Spleen (tissue), 11 donors: Measurements from ENCODE around the gene CCPG1. TPM values are rescaled to one million over a fixed set of nuclear protein-coding genes. Genes with fewer than 3 reads are reported as not detected.

Source experiments
- DNase-seq: peaks from one replicate; pipeline ENCODE4 v3.0.0-alpha.2; 2020
- H3K27ac ChIP-seq, 8 donors: fragments of 200-600 bp; sonication (generic) in 7 of 8; 1 replicate in 4 of 8; 2 replicates in 4 of 8; pipeline versions ENCODE4 v1.5.0 to v1.8.0; 2016 to 2021; ENCODE audit warnings: inconsistent platforms in 4 of 8, mild to moderate bottlenecking in 4 of 8, moderate library complexity in 1 of 8
- H3K27me3 ChIP-seq, 7 donors: fragments of 200-600 bp; sonication (generic) in 6 of 7; replicated peaks in 1 of 7; 1 replicate in 4 of 7; 2 replicates in 3 of 7; pipeline versions ENCODE4 v1.5.0 to v1.8.0; 2016 to 2021; ENCODE audit warnings: inconsistent platforms in 3 of 7, mild to moderate bottlenecking in 1 of 7
- H3K36me3 ChIP-seq, 6 donors: fragments of 200-600 bp; sonication (generic) in 5 of 6; 1 replicate in 4 of 6; 2 replicates in 2 of 6; pipeline versions ENCODE4 v1.5.0 to v1.8.0; 2016 to 2021; ENCODE audit warnings: inconsistent platforms in 2 of 6
- H3K4me1 ChIP-seq, 6 donors: fragments of 200-600 bp; sonication (generic) in 5 of 6; 1 replicate in 3 of 6; 2 replicates in 3 of 6; pipeline versions ENCODE4 v1.5.0 to v1.8.0; 2016 to 2021; ENCODE audit warnings: inconsistent platforms in 3 of 6
- H3K4me3 ChIP-seq, 8 donors: fragments of 200-600 bp; sonication (generic) in 7 of 8; 1 replicate in 4 of 8; 2 replicates in 4 of 8; pipeline versions ENCODE4 v1.5.0 to v1.8.0; 2016 to 2021; ENCODE audit warnings: inconsistent platforms in 4 of 8, mild to moderate bottlenecking in 4 of 8, moderate library complexity in 2 of 8
- H3K9me3 ChIP-seq, 8 donors: fragments of 200-600 bp; sonication (generic) in 7 of 8; 1 replicate in 4 of 8; 2 replicates in 4 of 8; pipeline versions ENCODE4 v1.5.0 to v1.8.0; 2016 to 2021; ENCODE audit warnings: inconsistent platforms in 4 of 8
- CTCF ChIP-seq, 11 experiments: fragments of 200-600 bp in 7 of 11; fragments of 450-650 bp in 4 of 11; sonication (generic) in 4 of 11; IDR thresholded peaks in 8 of 11; conservative IDR thresholded peaks in 3 of 11; 1 replicate in 7 of 11; 2 replicates in 4 of 11; pipeline versions ENCODE4 v1.4.0 to v1.8.0; 2016 to 2021; ENCODE audit warnings: antibody characterized with exemption in 11 of 11, inconsistent platforms in 4 of 11, mild to moderate bottlenecking in 1 of 11
- POLR2A ChIP-seq, 3 donors: fragments of 450-650 bp; IDR thresholded peaks; one replicate each; pipeline ENCODE4 v1.5.1; 2017; ENCODE audit warnings: antibody characterized with exemption in 3 of 3, mild to moderate bottlenecking in 1 of 3
- POLR2AphosphoS5 ChIP-seq, 3 donors: sonication (generic); formaldehyde crosslinking; IDR thresholded peaks; one replicate each; pipeline ENCODE4 v1.5.1; 2017; ENCODE audit warnings: antibody characterized with exemption in 3 of 3
- WGBS, 5 donors: extraction: QIAGEN DNeasy Blood & Tissue Kit in 3 of 5; methylation state at CpG; one replicate each; pipeline versions ENCODE4 v1.1.5 to v1.1.7; 2013 to 2018; 5-methylcytosine and 5-hydroxymethylcytosine counted together
- intact Hi-C: fragments of 100-400 bp; cut with DNase I; formaldehyde crosslinking; loops from one replicate; pipeline ENCODE4 v1.15.0; 2023; ENCODE audit warnings: low total_unique reads
- polyA plus RNA-seq, 3 donors: library from polyadenylated mRNA; stranded (reverse); fragments of 200-250 nt; gene quantifications; one replicate each; pipeline ENCODE4 v1.2.1, GENCODE V29; 2013
- total RNA-seq, 7 donors: library from RNA; depleted of rRNA in 3 of 7; stranded (reverse); fragments of >200 nt in 3 of 7; fragmentation: NEBNext Ultra II Directional in 4 of 7; extraction: Animal tissue kit (Norgen Biotek cat#: 25700) in 4 of 7; gene quantifications; one replicate each; pipeline versions ENCODE4 v1.1.0 to v1.2.1, GENCODE V29; 2016 to 2021
- donor health status: healthy with polysubstance abuse.
- donor health status: DM: no; HTN: no; CAD: no; lungs with moderate emphysema.
- donor health status: DM: no; HTN: no; CAD: no.
- donor health status: Bipolar disorder and iron deficiency.
- donor health status: healthy.
- donor health status: DM: no; HTN: no; CAD: no.
- donor health status: DM: yes; HTN: yes; CAD: no.

The CCPG1 gene
- total and polyA plus RNA-seq, 10 donors: 9.5 to 103 (median 65.0) TPM

DNA sequence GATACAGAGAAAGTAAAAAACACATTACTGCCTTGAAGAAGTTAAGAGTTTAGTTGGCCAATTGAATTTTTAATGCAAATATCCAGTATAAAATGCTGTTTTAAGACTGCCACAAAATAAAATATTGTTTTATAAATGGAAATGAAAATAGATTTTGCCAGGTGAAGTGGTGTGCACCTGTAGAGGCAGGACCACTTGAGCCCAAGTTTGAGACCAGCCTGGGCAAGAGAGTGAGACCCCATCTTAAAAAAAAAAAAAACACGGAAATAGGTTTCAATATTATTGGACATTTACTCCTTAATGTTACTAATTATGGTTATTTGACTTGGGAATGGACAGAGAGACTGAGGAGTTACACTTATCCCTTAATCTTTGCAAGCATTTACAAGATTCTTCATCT is 87.2 kb downstream of the CCPG1 start:
- Histone ChIP-seq H3K36me3 (peaks cover 0 to 30% (median 7%) of the 10 kb centered on the region in 6 donors), H3K4me3 (no peak overlapping the region), H3K27me3 (no peaks in the 10 kb centered on the region), H3K9me3 (no peaks in the 10 kb centered on the region), H3K4me1 (peaks cover 29 to 84% (median 64%) of the 10 kb centered on the region in 6 donors), H3K27ac (no peak overlapping the region)
- WGBS, 5 donors: 85 to 93% (median 86%) methylated on average over 1 of the region's 1 CpG
- DNase-seq: no peak
- no peak for TF ChIP-seq CTCF (IDR thresholded peaks at IDR 0.05 in 8 of 11, conservative IDR thresholded peaks at IDR 0.05 in 3 of 11)
- TF ChIP-seq POLR2AphosphoS5 (IDR thresholded peaks at IDR 0.05): no peak
- no peak for TF ChIP-seq POLR2A (IDR thresholded peaks at IDR 0.05)
- intact Hi-C loops: no loop called here

GRCh38 chr15:55320238-55320550 is 88.0 kb downstream of the CCPG1 start:
- no peaks in the 10 kb centered on the region for H3K9me3 ChIP-seq
- H3K36me3 ChIP-seq: peaks cover 0 to 22% (median 2%) of the 10 kb centered on the region in 6 donors
- H3K4me1 ChIP-seq: peaks cover 29 to 92% (median 70%) of the 10 kb centered on the region in 6 donors
- no peaks in the 10 kb centered on the region for H3K27me3 ChIP-seq
- no peak for TF ChIP-seq POLR2A (IDR thresholded peaks at IDR 0.05)
- TF ChIP-seq POLR2AphosphoS5 (IDR thresholded peaks at IDR 0.05): no peak
- TF ChIP-seq CTCF (IDR thresholded peaks at IDR 0.05 in 8 of 11, conservative IDR thresholded peaks at IDR 0.05 in 3 of 11): no peak
- intact Hi-C loops: no loop called here
- H3K4me3 ChIP-seq: peak overlapping the region in 6 of 8 donors; percentile 2 to 87 (median 64)
- DNase-seq: no peak
- peak overlapping the region in 6 of 8 donors; percentile 16 to 96 (median 95) for H3K27ac ChIP-seq
- WGBS, 5 donors: 25 to 40% (median 34%) methylated on average over 2 of the region's 2 CpGs

GRCh38 chr15:55319537-55320237 is 88.5 kb downstream of the CCPG1 start:
- intact Hi-C loops: loop anchor here (10.0 kb wide), 1 partner anchor 85 kb away; the partner anchor contains the start of genes CCPG1 and PIERCE2
- Histone ChIP-seq H3K9me3 (no peaks in the 10 kb centered on the region), H3K4me1 (peaks cover 29 to 94% (median 71%) of the 10 kb centered on the region in 6 donors), H3K27me3 (no peaks in the 10 kb centered on the region), H3K4me3 (peak overlapping the region; percentile 53 to 87 (median 66)), H3K27ac (peak overlapping the region; percentile 94 to 98 (median 96)), H3K36me3 (peaks cover 0 to 17% (median 0%) of the 10 kb centered on the region in 6 donors)
- TF ChIP-seq POLR2A (IDR thresholded peaks at IDR 0.05) (no peak), CTCF (IDR thresholded peaks at IDR 0.05 in 8 of 11, conservative IDR thresholded peaks at IDR 0.05 in 3 of 11) (no peak), POLR2AphosphoS5 (IDR thresholded peaks at IDR 0.05) (no peak)
- WGBS, 5 donors: 38 to 59% (median 42%) methylated on average over 4 of the region's 4 CpGs
- no peak for DNase-seq
